Suprapubic skin (tissue), 4 donors: ENCODE measurements around the gene GRM1. TPM values are rescaled to one million over a fixed set of nuclear protein-coding genes. Genes with fewer than 3 reads are reported as not detected.

Source experiments
- DNase-seq, 2 donors: peaks; one replicate each; pipeline ENCODE4 v3.0.0-alpha.2; 2019; ENCODE audit warnings: low spot score in 2 of 2
- H3K27ac ChIP-seq: fragments of 200-600 bp; sonication (generic); one replicate; pipeline ENCODE4 v1.5.1; 2019
- H3K27me3 ChIP-seq: fragments of 200-600 bp; sonication (generic); one replicate; pipeline ENCODE4 v1.5.1; 2019
- H3K36me3 ChIP-seq: fragments of 200-600 bp; sonication (generic); one replicate; pipeline ENCODE4 v1.5.1; 2019
- H3K4me1 ChIP-seq: fragments of 200-600 bp; sonication (generic); one replicate; pipeline ENCODE4 v1.5.1; 2019
- H3K4me3 ChIP-seq: fragments of 200-600 bp; sonication (generic); one replicate; pipeline ENCODE4 v1.5.1; 2019; ENCODE audit warnings: mild to moderate bottlenecking
- H3K9me3 ChIP-seq: fragments of 200-600 bp; sonication (generic); one replicate; pipeline ENCODE4 v1.5.1; 2019
- CTCF ChIP-seq, 2 donors: fragments of 200-600 bp in 1 of 2; fragments of 450-650 bp in 1 of 2; sonication (generic) in 1 of 2; IDR thresholded peaks; one replicate each; pipeline ENCODE4 v1.5.1; 2016 to 2019; ENCODE audit warnings: antibody characterized with exemption in 2 of 2, mild to moderate bottlenecking in 1 of 2, moderate library complexity in 1 of 2
- EP300 ChIP-seq: sonication (generic); formaldehyde crosslinking; IDR thresholded peaks from one replicate; pipeline ENCODE4 v1.6.1; 2017; ENCODE audit warnings: antibody characterized with exemption
- POLR2A ChIP-seq, 2 donors: fragments of 450-650 bp; IDR thresholded peaks; one replicate each; pipeline ENCODE4 v1.6.1; 2017; ENCODE audit warnings: antibody characterized with exemption in 2 of 2, mild to moderate bottlenecking in 2 of 2, moderate library complexity in 2 of 2
- POLR2AphosphoS5 ChIP-seq, 3 donors: sonication (generic); formaldehyde crosslinking; IDR thresholded peaks; one replicate each; pipeline ENCODE4 v1.6.1; 2017; ENCODE audit warnings: antibody characterized with exemption in 3 of 3
- WGBS: methylation state at CpG from one replicate; pipeline ENCODE4 v1.1.5; 2018; 5-methylcytosine and 5-hydroxymethylcytosine counted together
- total RNA-seq, 4 donors: library from RNA; depleted of rRNA; stranded (reverse); fragments of >200 nt; gene quantifications; one replicate each; pipeline ENCODE4 v1.1.0, GENCODE V29; 2016

Gene GRM1
- total RNA-seq, 4 donors from 2014 or later = 0.25 to 0.48 TPM; not detected in 2

GRCh38 chr6:146355521-146356100 is 326.7 kb downstream of the GRM1 start:
- Histone ChIP-seq H3K36me3 (no peaks in the 10 kb centered on the region), H3K4me3 (no peak overlapping the region), H3K9me3 (no peaks in the 10 kb centered on the region), H3K27ac (no peak overlapping the region), H3K4me1 (peaks cover 4% of the 10 kb centered on the region), H3K27me3 (no peaks in the 10 kb centered on the region)
- TF ChIP-seq CTCF (IDR thresholded peaks at IDR 0.05) (no peak), EP300 (no peak), POLR2A (IDR thresholded peaks at IDR 0.05) (no peak), POLR2AphosphoS5 (IDR thresholded peaks at IDR 0.05) (no peak)
- DNase-seq = no peak
- WGBS = 73% methylated on average over 4 of the region's 4 CpGs

- Histone ChIP-seq H3K4me1 (peaks cover 4% of the 10 kb centered on the region), H3K4me3 (no peak overlapping the region), H3K27me3 (no peaks in the 10 kb centered on the region), H3K9me3 (no peaks in the 10 kb centered on the region), H3K36me3 (no peaks in the 10 kb centered on the region), H3K27ac (no peak overlapping the region)
- 41% methylated on average over 8 of the region's 8 CpGs for WGBS
- TF ChIP-seq POLR2A (IDR thresholded peaks at IDR 0.05) = no peak
- TF ChIP-seq EP300 = no peak
- no peak for TF ChIP-seq POLR2AphosphoS5 (IDR thresholded peaks at IDR 0.05)
- no peak for TF ChIP-seq CTCF (IDR thresholded peaks at IDR 0.05)
- DNase-seq = no peak
Observed at GRCh38 chr6:146357578-146358430, 328.9 kb downstream of the GRM1 start.

DNA sequence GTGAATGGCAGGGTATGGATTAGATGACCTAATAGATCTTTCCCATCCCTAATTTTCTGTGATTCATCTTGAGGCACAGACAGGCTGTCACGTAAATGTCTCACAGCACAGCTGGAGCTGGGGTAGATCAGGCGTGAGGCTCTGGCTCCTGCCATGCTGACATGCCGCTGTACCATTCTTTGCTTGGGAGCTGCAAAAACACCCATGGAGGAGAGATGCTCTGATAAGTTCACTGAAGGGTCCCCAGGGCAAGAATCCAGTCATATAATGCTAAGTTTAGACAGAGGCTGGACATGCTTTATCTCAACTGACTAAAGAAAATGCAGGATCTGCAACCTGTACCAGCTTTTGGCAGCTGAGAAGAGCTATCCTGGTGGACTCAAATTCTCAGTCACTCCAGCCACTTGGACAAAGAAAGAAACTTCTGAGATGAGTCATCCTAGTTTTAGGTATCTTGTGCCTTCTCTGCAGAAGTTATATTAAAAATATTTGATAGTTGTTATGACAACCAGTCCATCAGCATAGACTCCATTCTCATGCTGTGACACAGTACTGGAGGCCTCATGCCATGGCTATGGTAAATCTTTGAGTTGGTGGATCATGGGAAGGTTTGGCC is 329.7 kb downstream of the GRM1 start:
- Histone ChIP-seq H3K36me3 (no peaks in the 10 kb centered on the region), H3K27ac (no peak overlapping the region), H3K27me3 (no peaks in the 10 kb centered on the region), H3K4me1 (peaks cover 4% of the 10 kb centered on the region), H3K4me3 (no peak overlapping the region), H3K9me3 (no peaks in the 10 kb centered on the region)
- TF ChIP-seq POLR2AphosphoS5 (IDR thresholded peaks at IDR 0.05) (no peak), POLR2A (IDR thresholded peaks at IDR 0.05) (no peak), EP300 (no peak)
- no peak for DNase-seq
- WGBS = 31% methylated on average over 3 of the region's 3 CpGs

GRCh38 chr6:146359131-146359530 is 330.3 kb downstream of the GRM1 start:
- TF ChIP-seq POLR2AphosphoS5 (IDR thresholded peaks at IDR 0.05) = no peak
- TF ChIP-seq EP300 = no peak
- TF ChIP-seq POLR2A (IDR thresholded peaks at IDR 0.05) = no peak
- TF ChIP-seq CTCF (IDR thresholded peaks at IDR 0.05) = no peak
- no peaks in the 10 kb centered on the region for H3K36me3 ChIP-seq
- no peak for DNase-seq
- no peaks in the 10 kb centered on the region for H3K9me3 ChIP-seq
- H3K27me3 ChIP-seq = no peaks in the 10 kb centered on the region
- H3K4me3 ChIP-seq = no peak overlapping the region
- H3K27ac ChIP-seq = no peak overlapping the region
- peaks cover 4% of the 10 kb centered on the region for H3K4me1 ChIP-seq

- WGBS = 42% methylated on average over 4 of the region's 4 CpGs
- no peak for TF ChIP-seq EP300
- no peak for TF ChIP-seq POLR2A (IDR thresholded peaks at IDR 0.05)
- TF ChIP-seq POLR2AphosphoS5 (IDR thresholded peaks at IDR 0.05) = no peak
- no peak for TF ChIP-seq CTCF (IDR thresholded peaks at IDR 0.05)
- peaks cover 4% of the 10 kb centered on the region for H3K4me1 ChIP-seq
- H3K36me3 ChIP-seq = no peaks in the 10 kb centered on the region
- H3K4me3 ChIP-seq = no peak overlapping the region
- no peak for DNase-seq
- H3K27me3 ChIP-seq = no peaks in the 10 kb centered on the region
- no peak overlapping the region for H3K27ac ChIP-seq
- H3K9me3 ChIP-seq = no peaks in the 10 kb centered on the region
Observed at GRCh38 chr6:146361128-146361924, 332.5 kb downstream of the GRM1 start.
